ENCODE measurements around the gene HLA-DOB. TPM values are rescaled to one million over a fixed set of nuclear protein-coding genes. Genes with fewer than 3 reads are reported as not detected.

The HLA-DOB gene
- total and polyA plus RNA-seq, 2 of the 13 experiments (the other 11 are each of a cell fraction or from before 2014, with no cell fraction given), result not detected

- TF ChIP-seq MTF1 (CRISPR knock-in tag; IDR thresholded peaks at IDR 0.05) (no peak), RFXANK (CRISPR knock-in tag; IDR thresholded peaks at IDR 0.05) (0 out of 2 replicates have a peak, but pooled peaks have one; percentile 56), CBX5 (CRISPR knock-in tag; IDR thresholded peaks at IDR 0.05; ENCODE audit: borderline replicate concordance) (no peak), ZNF572 (CRISPR knock-in tag; IDR thresholded peaks at IDR 0.05) (no peak), ZNF280D (CRISPR knock-in tag; IDR thresholded peaks at IDR 0.05) (no peak), TBP (CRISPR knock-in tag; IDR thresholded peaks at IDR 0.05) (no peak), ELF3 (CRISPR knock-in tag; IDR thresholded peaks at IDR 0.05) (peak; percentile 61; the same call in 1 of the 2 replicates), FOXC1 (CRISPR knock-in tag; IDR thresholded peaks at IDR 0.05; ENCODE audit: borderline replicate concordance) (no peak), SRSF1 (optimal IDR thresholded peaks at IDR 0.05; ENCODE audit: low read depth, low read length) (no peak), RAD21 (CRISPR knock-in tag; IDR thresholded peaks at IDR 0.05) (peak; percentile 64), ZEB1 (IDR thresholded peaks at IDR 0.05; ENCODE audit: insufficient replicate concordance, low read depth) (no peak), SMC3 (IDR thresholded peaks at IDR 0.05; ENCODE audit: low read length) (peak; percentile 65), CEBPB (IDR thresholded peaks at IDR 0.05; ENCODE audit: borderline replicate concordance, low read depth, low read length) (peak; percentile 44; the same call in 1 of the 2 replicates), ARID4A (CRISPR knock-in tag; IDR thresholded peaks at IDR 0.05; ENCODE audit: borderline replicate concordance) (no peak), GATAD2A (CRISPR knock-in tag; IDR thresholded peaks at IDR 0.05) (no peak), KAT7 (CRISPR knock-in tag; IDR thresholded peaks at IDR 0.05; ENCODE audit: borderline replicate concordance) (no peak), KLF11 (CRISPR knock-in tag; IDR thresholded peaks at IDR 0.05) (no peak), SETDB1 (CRISPR knock-in tag; IDR thresholded peaks at IDR 0.05; ENCODE audit: borderline replicate concordance) (no peak), ZNF33A (CRISPR knock-in tag; IDR thresholded peaks at IDR 0.05; ENCODE audit: borderline replicate concordance) (no peak), CEBPG (CRISPR knock-in tag; IDR thresholded peaks at IDR 0.05) (0 out of 2 replicates have a peak, but pooled peaks have one; percentile 19), STAG1 (CRISPR knock-in tag; IDR thresholded peaks at IDR 0.05) (peak; percentile 80)
- TF ChIP-seq, protein P1, sequence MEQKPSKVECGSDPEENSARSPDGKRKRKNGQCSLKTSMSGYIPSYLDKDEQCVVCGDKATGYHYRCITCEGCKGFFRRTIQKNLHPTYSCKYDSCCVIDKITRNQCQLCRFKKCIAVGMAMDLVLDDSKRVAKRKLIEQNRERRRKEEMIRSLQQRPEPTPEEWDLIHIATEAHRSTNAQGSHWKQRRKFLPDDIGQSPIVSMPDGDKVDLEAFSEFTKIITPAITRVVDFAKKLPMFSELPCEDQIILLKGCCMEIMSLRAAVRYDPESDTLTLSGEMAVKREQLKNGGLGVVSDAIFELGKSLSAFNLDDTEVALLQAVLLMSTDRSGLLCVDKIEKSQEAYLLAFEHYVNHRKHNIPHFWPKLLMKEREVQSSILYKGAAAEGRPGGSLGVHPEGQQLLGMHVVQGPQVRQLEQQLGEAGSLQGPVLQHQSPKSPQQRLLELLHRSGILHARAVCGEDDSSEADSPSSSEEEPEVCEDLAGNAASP (CRISPR knock-in tag; IDR thresholded peaks at IDR 0.05; ENCODE audit: borderline replicate concordance), result no peak
- TF ChIP-seq, protein P2, sequence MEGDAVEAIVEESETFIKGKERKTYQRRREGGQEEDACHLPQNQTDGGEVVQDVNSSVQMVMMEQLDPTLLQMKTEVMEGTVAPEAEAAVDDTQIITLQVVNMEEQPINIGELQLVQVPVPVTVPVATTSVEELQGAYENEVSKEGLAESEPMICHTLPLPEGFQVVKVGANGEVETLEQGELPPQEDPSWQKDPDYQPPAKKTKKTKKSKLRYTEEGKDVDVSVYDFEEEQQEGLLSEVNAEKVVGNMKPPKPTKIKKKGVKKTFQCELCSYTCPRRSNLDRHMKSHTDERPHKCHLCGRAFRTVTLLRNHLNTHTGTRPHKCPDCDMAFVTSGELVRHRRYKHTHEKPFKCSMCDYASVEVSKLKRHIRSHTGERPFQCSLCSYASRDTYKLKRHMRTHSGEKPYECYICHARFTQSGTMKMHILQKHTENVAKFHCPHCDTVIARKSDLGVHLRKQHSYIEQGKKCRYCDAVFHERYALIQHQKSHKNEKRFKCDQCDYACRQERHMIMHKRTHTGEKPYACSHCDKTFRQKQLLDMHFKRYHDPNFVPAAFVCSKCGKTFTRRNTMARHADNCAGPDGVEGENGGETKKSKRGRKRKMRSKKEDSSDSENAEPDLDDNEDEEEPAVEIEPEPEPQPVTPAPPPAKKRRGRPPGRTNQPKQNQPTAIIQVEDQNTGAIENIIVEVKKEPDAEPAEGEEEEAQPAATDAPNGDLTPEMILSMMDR (CRISPR knock-in tag; IDR thresholded peaks at IDR 0.05), result peak; percentile 76
Measured at GRCh38 chr6:32825966-32826365, 9.2 kb upstream of the HLA-DOB start (continued).

Data from HepG2 (cell line).